WERI-Rb-1 (cell line): Measurements from ENCODE around the gene U2AF2.

Experiments
- DNase-seq: peaks from one replicate; pipeline ENCODE4 v3.0.0-alpha.2; 2020
- H3K27ac ChIP-seq: fragments of 250-450 bp; sonication (Bioruptor Pico); 2 replicates; pipeline ENCODE4 v1.5.1; 2020; ENCODE audit warnings: mild to moderate bottlenecking, moderate library complexity
- H3K27me3 ChIP-seq: fragments of 250-450 bp; sonication (Bioruptor Pico); 2 replicates; pipeline ENCODE4 v1.5.1; 2021; ENCODE audit warnings: mild to moderate bottlenecking, low read depth, moderate library complexity; ENCODE audit not compliant: insufficient read depth, severe bottlenecking
- H3K36me3 ChIP-seq: fragments of 250-450 bp; sonication (Bioruptor Pico); 2 replicates; pipeline ENCODE4 v1.5.1; 2020; ENCODE audit warnings: mild to moderate bottlenecking, moderate library complexity
- H3K4me3 ChIP-seq: 2 replicates; pipeline ENCODE4 v1.5.1; 2011; ENCODE audit warnings: low read depth, mild to moderate bottlenecking, control low read depth, low read length
- H3K9me3 ChIP-seq: fragments of 250-450 bp; sonication (Bioruptor Pico); 2 replicates; pipeline ENCODE4 v1.5.1; 2021; ENCODE audit warnings: mild to moderate bottlenecking, moderate library complexity; ENCODE audit not compliant: severe bottlenecking
- CTCF ChIP-seq: IDR thresholded peaks from 2 replicates; pipeline ENCODE4 v1.5.1; 2011; ENCODE audit warnings: low read depth, mild to moderate bottlenecking, control low read depth, inconsistent platforms, low read length

U2AF2 gene

GRCh38 chr19:55699221-55699620 lies 44.4 kb downstream of the U2AF2 start:
- no peak for TF ChIP-seq CTCF
- DNase-seq = no peak
- Histone ChIP-seq H3K27me3 (no peaks in the 10 kb centered on the region), H3K9me3 (no peaks in the 10 kb centered on the region), H3K4me3 (no peak overlapping the region), H3K27ac (no peak overlapping the region), H3K36me3 (peaks cover 26% of the 10 kb centered on the region)

- no peak for DNase-seq
- no peak for TF ChIP-seq CTCF
- Histone ChIP-seq H3K27ac (no peak overlapping the region), H3K4me3 (no peak overlapping the region), H3K36me3 (peaks cover 19% of the 10 kb centered on the region), H3K9me3 (no peaks in the 10 kb centered on the region), H3K27me3 (no peaks in the 10 kb centered on the region)
Observed at GRCh38 chr19:55700813-55701212, 46.0 kb downstream of the U2AF2 start.

- no peak for TF ChIP-seq CTCF
- peaks cover 7% of the 10 kb centered on the region for H3K36me3 ChIP-seq
Observed at GRCh38 chr19:55702131-55702627, 47.3 kb downstream of the U2AF2 start.

GRCh38 chr19:55703790-55704215 lies 49.0 kb downstream of the U2AF2 start:
- Histone ChIP-seq H3K27me3 (peaks cover 2% of the 10 kb centered on the region), H3K9me3 (no peaks in the 10 kb centered on the region), H3K27ac (no peak overlapping the region), H3K36me3 (peaks cover 7% of the 10 kb centered on the region), H3K4me3 (no peak overlapping the region)
- peak; percentile 58 for TF ChIP-seq CTCF
- no peak for DNase-seq

More at GRCh38 chr19:55702131-55702627, 47.3 kb downstream of the U2AF2 start:
- Histone ChIP-seq H3K27me3 (peaks cover 2% of the 10 kb centered on the region), H3K4me3 (no peak overlapping the region), H3K27ac (no peak overlapping the region), H3K9me3 (no peaks in the 10 kb centered on the region)
- no peak for DNase-seq

GRCh38 chr19:55704494-55705245 lies 49.8 kb downstream of the U2AF2 start:
- Histone ChIP-seq H3K9me3 (no peaks in the 10 kb centered on the region), H3K27ac (no peak overlapping the region), H3K27me3 (peaks cover 6% of the 10 kb centered on the region), H3K36me3 (peaks cover 7% of the 10 kb centered on the region), H3K4me3 (no peak overlapping the region)
- no peak for TF ChIP-seq CTCF
- no peak for DNase-seq
